SK-N-SH treated with all-trans-retinoic acid at 6 μM for 48 hours (cell line): ENCODE data around the gene ZBTB34.

Experiments
- ATAC-seq: fragments of 200-7000 bp; cut with Tn5 transposase; 3 replicates; pipeline ENCODE4 v1.9.1; 2020; ENCODE audit warnings: mild to moderate bottlenecking, moderate library complexity
- ARNTL ChIP-seq: fragments of 450-650 bp; formaldehyde crosslinking; IDR thresholded peaks from 2 replicates; pipeline ENCODE4 v1.5.0; 2020; ENCODE audit warnings: low read depth, mild to moderate bottlenecking, moderate library complexity, borderline replicate concordance
- BACH2 ChIP-seq: fragments of 250-450 bp; sonication (Bioruptor Pico); IDR thresholded peaks from 2 replicates; pipeline ENCODE4 v1.9.0; 2021; ENCODE audit warnings: mild to moderate bottlenecking, borderline replicate concordance
- CSDC2 ChIP-seq: fragments of 250-450 bp; sonication (Bioruptor Pico); IDR thresholded peaks from 2 replicates; pipeline ENCODE4 v1.5.0; 2020; ENCODE audit warnings: mild to moderate bottlenecking, moderate library complexity
- CSRNP3 ChIP-seq: fragments of 250-450 bp; sonication (Bioruptor Pico); IDR thresholded peaks from 2 replicates; pipeline ENCODE4 v1.5.1; 2021; ENCODE audit warnings: mild to moderate bottlenecking, moderate library complexity
- ESRRG ChIP-seq: fragments of 250-450 bp; sonication (Bioruptor Pico); IDR thresholded peaks from 2 replicates; pipeline ENCODE4 v1.6.1; 2021; ENCODE audit warnings: mild to moderate bottlenecking
- GLIS3 ChIP-seq: fragments of 250-450 bp; sonication (Bioruptor Pico); IDR thresholded peaks from 2 replicates; pipeline ENCODE4 v1.5.0; 2020; ENCODE audit warnings: mild to moderate bottlenecking, moderate library complexity
- ISL1 ChIP-seq: fragments of 250-450 bp; sonication (Bioruptor Pico); IDR thresholded peaks from 2 replicates; pipeline ENCODE4 v2.1.2; 2022; ENCODE audit warnings: mild to moderate bottlenecking, moderate library complexity
- OSR1 ChIP-seq: fragments of 250-450 bp; sonication (Bioruptor Pico); IDR thresholded peaks from 2 replicates; pipeline ENCODE4 v1.8.0; 2022; ENCODE audit warnings: moderate library complexity, mild to moderate bottlenecking, inconsistent platforms
- PPARA ChIP-seq: fragments of 250-450 bp; sonication (Bioruptor Pico); IDR thresholded peaks from 2 replicates; pipeline ENCODE4 v1.5.0; 2020; ENCODE audit warnings: mild to moderate bottlenecking, borderline replicate concordance
- RARB ChIP-seq: fragments of 250-450 bp; sonication (Bioruptor Pico); IDR thresholded peaks from 2 replicates; pipeline ENCODE4 v1.8.0; 2021; ENCODE audit warnings: mild to moderate bottlenecking, moderate library complexity
- SNAI2 ChIP-seq: fragments of 250-450 bp; sonication (Bioruptor Pico); IDR thresholded peaks from 2 replicates; pipeline ENCODE4 v1.5.0; 2020; ENCODE audit warnings: mild to moderate bottlenecking, moderate library complexity
- TCF4 ChIP-seq: fragments of 250-450 bp; sonication (Bioruptor Pico); IDR thresholded peaks from 2 replicates; pipeline ENCODE4 v1.8.0; 2021; ENCODE audit warnings: mild to moderate bottlenecking, moderate library complexity, borderline replicate concordance
- TSHZ2 ChIP-seq: fragments of 250-450 bp; sonication (Bioruptor Pico); IDR thresholded peaks from 2 replicates; pipeline ENCODE4 v1.5.0; 2020; ENCODE audit warnings: mild to moderate bottlenecking, moderate library complexity
- ZC3H10 ChIP-seq: fragments of 250-450 bp; sonication (Bioruptor Pico); IDR thresholded peaks from 2 replicates; pipeline ENCODE4 v1.5.1; 2021; ENCODE audit warnings: mild to moderate bottlenecking, moderate library complexity
- ZFP3 ChIP-seq: fragments of 250-450 bp; sonication (Bioruptor Pico); IDR thresholded peaks from 2 replicates; pipeline ENCODE4 v1.5.0; 2020; ENCODE audit warnings: mild to moderate bottlenecking, moderate library complexity
- ZFP30 ChIP-seq: fragments of 450-650 bp; formaldehyde crosslinking; IDR thresholded peaks from 2 replicates; pipeline ENCODE4 v1.5.0; 2022; ENCODE audit warnings: mild to moderate bottlenecking, moderate library complexity
- ZNF565 ChIP-seq: fragments of 450-650 bp; formaldehyde crosslinking; conservative IDR thresholded peaks from 2 replicates; pipeline ENCODE4 v1.5.0; 2020; ENCODE audit warnings: low read depth, mild to moderate bottlenecking, moderate library complexity
- ZNF70 ChIP-seq: fragments of 450-650 bp; formaldehyde crosslinking; IDR thresholded peaks from 2 replicates; pipeline ENCODE4 v1.5.0; 2020; ENCODE audit warnings: mild to moderate bottlenecking, moderate library complexity
- ZNF8 ChIP-seq: fragments of 450-650 bp; formaldehyde crosslinking; IDR thresholded peaks from 2 replicates; pipeline ENCODE4 v1.5.0; 2020; ENCODE audit warnings: mild to moderate bottlenecking, moderate library complexity
- TF ChIP-seq, protein P1 (sequence below): fragments of 250-450 bp; sonication (Bioruptor Pico); IDR thresholded peaks from 2 replicates; pipeline ENCODE4 v1.5.1; 2020; ENCODE audit warnings: low read depth, mild to moderate bottlenecking, moderate library complexity
- TF ChIP-seq, protein P2 (sequence below): fragments of 250-450 bp; sonication (Bioruptor Pico); IDR thresholded peaks from 2 replicates; pipeline ENCODE4 v1.8.0; 2021; ENCODE audit warnings: low read depth, mild to moderate bottlenecking, moderate library complexity, borderline replicate concordance

ZBTB34 gene

GRCh38 chr9:126857261-126857960, 3.0 kb upstream of the ZBTB34 start (continued):
- TF ChIP-seq TSHZ2 (CRISPR knock-in tag) = no peak
- no peak for TF ChIP-seq PPARA
- no peak for TF ChIP-seq OSR1 (CRISPR knock-in tag)
- TF ChIP-seq, all 23 proteins: peak for 0

DNA sequence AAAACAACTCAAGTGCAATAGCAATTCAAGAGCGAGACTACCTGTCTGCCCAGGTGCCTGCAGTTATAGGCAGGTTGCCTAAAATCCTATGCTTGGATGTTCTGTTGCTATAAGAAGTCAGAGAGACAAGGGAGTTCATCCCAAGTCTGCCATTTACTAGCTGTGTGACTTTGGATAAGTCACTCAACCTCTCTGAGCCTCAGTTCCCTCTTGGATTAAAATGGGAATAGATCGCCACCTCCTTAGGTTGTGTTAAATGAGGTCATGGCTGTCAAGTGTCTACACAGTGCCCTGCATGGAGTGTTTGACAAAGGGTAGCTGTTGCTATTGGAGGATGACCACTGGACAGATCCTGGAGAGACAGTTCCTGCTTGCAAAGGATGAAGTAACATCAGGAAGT, 1.3 kb upstream of the ZBTB34 start:
- ATAC-seq = no peak
- no peak for TF ChIP-seq PPARA
- no peak for TF ChIP-seq ARNTL
- TF ChIP-seq, protein P1, sequence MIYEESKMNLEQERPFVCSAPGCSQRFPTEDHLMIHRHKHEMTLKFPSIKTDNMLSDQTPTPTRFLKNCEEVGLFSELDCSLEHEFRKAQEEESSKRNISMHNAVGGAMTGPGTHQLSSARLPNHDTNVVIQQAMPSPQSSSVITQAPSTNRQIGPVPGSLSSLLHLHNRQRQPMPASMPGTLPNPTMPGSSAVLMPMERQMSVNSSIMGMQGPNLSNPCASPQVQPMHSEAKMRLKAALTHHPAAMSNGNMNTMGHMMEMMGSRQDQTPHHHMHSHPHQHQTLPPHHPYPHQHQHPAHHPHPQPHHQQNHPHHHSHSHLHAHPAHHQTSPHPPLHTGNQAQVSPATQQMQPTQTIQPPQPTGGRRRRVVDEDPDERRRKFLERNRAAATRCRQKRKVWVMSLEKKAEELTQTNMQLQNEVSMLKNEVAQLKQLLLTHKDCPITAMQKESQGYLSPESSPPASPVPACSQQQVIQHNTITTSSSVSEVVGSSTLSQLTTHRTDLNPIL = no peak
- no peak for TF ChIP-seq TSHZ2 (CRISPR knock-in tag)
- no peak for TF ChIP-seq ZNF8 (CRISPR knock-in tag)
- TF ChIP-seq ZFP3 (CRISPR knock-in tag) = no peak
- TF ChIP-seq OSR1 (CRISPR knock-in tag) = no peak
- no peak for TF ChIP-seq ZC3H10 (CRISPR knock-in tag)
- TF ChIP-seq BACH2 (CRISPR knock-in tag) = no peak
- no peak for TF ChIP-seq ISL1 (CRISPR knock-in tag)
- TF ChIP-seq, protein P2, sequence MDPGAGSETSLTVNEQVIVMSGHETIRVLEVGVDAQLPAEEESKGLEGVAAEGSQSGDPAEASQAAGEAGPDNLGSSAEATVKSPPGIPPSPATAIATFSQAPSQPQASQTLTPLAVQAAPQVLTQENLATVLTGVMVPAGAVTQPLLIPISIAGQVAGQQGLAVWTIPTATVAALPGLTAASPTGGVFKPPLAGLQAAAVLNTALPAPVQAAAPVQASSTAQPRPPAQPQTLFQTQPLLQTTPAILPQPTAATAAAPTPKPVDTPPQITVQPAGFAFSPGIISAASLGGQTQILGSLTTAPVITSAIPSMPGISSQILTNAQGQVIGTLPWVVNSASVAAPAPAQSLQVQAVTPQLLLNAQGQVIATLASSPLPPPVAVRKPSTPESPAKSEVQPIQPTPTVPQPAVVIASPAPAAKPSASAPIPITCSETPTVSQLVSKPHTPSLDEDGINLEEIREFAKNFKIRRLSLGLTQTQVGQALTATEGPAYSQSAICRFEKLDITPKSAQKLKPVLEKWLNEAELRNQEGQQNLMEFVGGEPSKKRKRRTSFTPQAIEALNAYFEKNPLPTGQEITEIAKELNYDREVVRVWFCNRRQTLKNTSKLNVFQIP (CRISPR knock-in tag) = no peak
- TF ChIP-seq CSRNP3 (CRISPR knock-in tag) = no peak
- TF ChIP-seq CSDC2 = no peak
- no peak for TF ChIP-seq SNAI2 (CRISPR knock-in tag)
- TF ChIP-seq, all 23 proteins: peak for 0

DNA sequence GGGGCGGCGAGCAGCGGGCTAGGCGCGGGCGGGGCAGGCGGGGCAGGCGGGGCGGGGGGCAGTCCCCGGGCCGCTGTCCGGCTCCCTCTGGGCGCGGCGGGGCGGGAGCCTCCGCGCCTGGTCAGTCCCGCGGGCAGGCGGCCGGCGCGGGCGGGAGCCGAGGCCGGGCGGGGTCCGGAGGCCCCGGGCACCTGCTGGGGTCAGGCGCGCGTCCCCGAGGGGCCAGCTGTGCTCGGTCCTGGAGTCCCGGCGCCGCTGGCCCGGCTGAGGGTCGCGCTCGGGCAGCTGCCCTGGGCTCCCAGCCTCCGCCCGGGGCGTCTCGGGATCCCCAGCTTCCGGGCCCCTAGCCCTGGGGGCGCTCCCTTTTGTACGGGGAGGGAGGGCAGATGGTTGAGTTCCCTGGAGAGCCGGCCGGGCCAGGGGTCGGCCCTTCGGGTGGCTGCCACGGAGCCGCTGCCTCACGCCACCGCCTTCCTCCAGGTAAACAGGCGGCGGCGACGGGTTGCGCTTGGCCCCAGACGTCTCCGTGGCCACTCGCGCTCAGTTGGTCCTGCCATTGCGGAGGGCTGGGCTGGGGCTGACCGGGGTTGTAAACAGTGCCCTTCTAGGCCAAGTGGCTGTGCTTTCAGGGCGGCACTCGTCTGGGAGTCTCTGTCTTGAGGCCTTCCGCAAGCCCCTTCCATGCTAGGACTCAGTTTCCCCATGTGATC, 473 bp downstream of the ZBTB34 start:
- peak; percentile 69 for ATAC-seq
- no peak for TF ChIP-seq ZNF565 (CRISPR knock-in tag)
- TF ChIP-seq ARNTL = no peak
- TF ChIP-seq SNAI2 (CRISPR knock-in tag) = no peak
- TF ChIP-seq ZNF70 (CRISPR knock-in tag) = no peak
- no peak for TF ChIP-seq ESRRG (CRISPR knock-in tag)
- no peak for TF ChIP-seq ZC3H10 (CRISPR knock-in tag)
- no peak for TF ChIP-seq OSR1 (CRISPR knock-in tag)
- no peak for TF ChIP-seq TCF4 (CRISPR knock-in tag)
- TF ChIP-seq PPARA = no peak
- TF ChIP-seq ZFP30 (CRISPR knock-in tag) = no peak
- TF ChIP-seq GLIS3 = no peak
- no peak for TF ChIP-seq RARB (CRISPR knock-in tag)
- TF ChIP-seq CSRNP3 (CRISPR knock-in tag) = no peak
- TF ChIP-seq, protein P1 = no peak
- TF ChIP-seq, all 23 proteins: peak for 0
